Measurements from ENCODE around the gene BACH2.

The BACH2 gene

GRCh38 chr6:90271831-90272230 is 24.8 kb downstream of the BACH2 start:
- no peak for DNase-seq (ENCODE audit: low read depth)
- no peak overlapping the region for H3K4me3 ChIP-seq (ENCODE audit: control insufficient read depth, low read depth, low read length)
- no peak for TF ChIP-seq CTCF (conservative IDR thresholded peaks at IDR 0.05; ENCODE audit: control insufficient read depth, insufficient read depth, low read depth, low read length)

GRCh38 chr6:90269334-90269733 is 27.3 kb downstream of the BACH2 start:
- no peak overlapping the region for H3K4me3 ChIP-seq (ENCODE audit: control insufficient read depth, low read depth, low read length)
- DNase-seq (ENCODE audit: low read depth): no peak
- TF ChIP-seq CTCF (conservative IDR thresholded peaks at IDR 0.05; ENCODE audit: control insufficient read depth, insufficient read depth, low read depth, low read length): no peak

- H3K4me3 ChIP-seq (ENCODE audit: control insufficient read depth, low read depth, low read length): no peak overlapping the region
- no peak for TF ChIP-seq CTCF (conservative IDR thresholded peaks at IDR 0.05; ENCODE audit: control insufficient read depth, insufficient read depth, low read depth, low read length)
- DNase-seq (ENCODE audit: low read depth): no peak
Observed at GRCh38 chr6:90268178-90268577, 28.5 kb downstream of the BACH2 start.

- H3K4me3 ChIP-seq (ENCODE audit: control insufficient read depth, low read depth, low read length): no peak overlapping the region
- no peak for DNase-seq (ENCODE audit: low read depth)
- TF ChIP-seq CTCF (conservative IDR thresholded peaks at IDR 0.05; ENCODE audit: control insufficient read depth, insufficient read depth, low read depth, low read length): no peak
Observed at GRCh38 chr6:90266905-90267621, 29.6 kb downstream of the BACH2 start.

GRCh38 chr6:90264561-90264960 is 32.1 kb downstream of the BACH2 start:
- TF ChIP-seq CTCF (conservative IDR thresholded peaks at IDR 0.05; ENCODE audit: control insufficient read depth, insufficient read depth, low read depth, low read length): no peak
- H3K4me3 ChIP-seq (ENCODE audit: control insufficient read depth, low read depth, low read length): no peak overlapping the region
- DNase-seq (ENCODE audit: low read depth): no peak

GRCh38 chr6:90263633-90264032 is 33.0 kb downstream of the BACH2 start:
- DNase-seq (ENCODE audit: low read depth): peak; percentile 67
- no peak overlapping the region for H3K4me3 ChIP-seq (ENCODE audit: control insufficient read depth, low read depth, low read length)
- no peak for TF ChIP-seq CTCF (conservative IDR thresholded peaks at IDR 0.05; ENCODE audit: control insufficient read depth, insufficient read depth, low read depth, low read length)

GRCh38 chr6:90261801-90262200 is 34.8 kb downstream of the BACH2 start:
- TF ChIP-seq CTCF (conservative IDR thresholded peaks at IDR 0.05; ENCODE audit: control insufficient read depth, insufficient read depth, low read depth, low read length): no peak
- no peak for DNase-seq (ENCODE audit: low read depth)
- H3K4me3 ChIP-seq (ENCODE audit: control insufficient read depth, low read depth, low read length): no peak overlapping the region
